Type B pancreatic cell (in vitro differentiated cells): ENCODE measurements around the gene RBM17. TPM values are rescaled to one million over a fixed set of nuclear protein-coding genes. Genes with fewer than 3 reads are reported as not detected.

Source experiments
- DNase-seq: peaks from one replicate; pipeline ENCODE4 v3.0.0; 2021; ENCODE audit warnings: mixed read lengths; ENCODE audit not compliant: unreplicated experiment; ENCODE audit errors: extremely low spot score
- H3K27ac Mint-ChIP-seq: 2 replicates; pipeline ENCODE4 v1.8.0; 2021; ENCODE audit warnings: mild to moderate bottlenecking, mixed read lengths
- H3K27me3 Mint-ChIP-seq: 2 replicates; pipeline ENCODE4 v1.8.0; 2021; ENCODE audit warnings: mixed read lengths
- H3K36me3 Mint-ChIP-seq: 2 replicates; pipeline ENCODE4 v1.8.0; 2021; ENCODE audit warnings: mixed read lengths
- H3K4me1 Mint-ChIP-seq: one replicate; pipeline ENCODE4 v1.8.0; 2021; ENCODE audit warnings: mixed read lengths; ENCODE audit not compliant: unreplicated experiment
- H3K4me3 Mint-ChIP-seq: 2 replicates; pipeline ENCODE4 v1.8.0; 2021; ENCODE audit warnings: mild to moderate bottlenecking, mixed read lengths
- H3K9me3 Mint-ChIP-seq: 2 replicates; pipeline ENCODE4 v1.8.0; 2021; ENCODE audit warnings: mixed read lengths
- CTCF ChIP-seq: fragments of 200-600 bp; sonication (generic); conservative IDR thresholded peaks from 2 replicates; pipeline ENCODE4 v1.5.0; 2021; ENCODE audit warnings: antibody characterized with exemption, mild to moderate bottlenecking
- total RNA-seq: library from RNA; stranded (reverse); gene quantifications from 2 replicates; pipeline ENCODE4 v1.2.1, GENCODE V29; 2021; ENCODE audit warnings: low replicate concordance

The RBM17 gene
- total RNA-seq, 1 donor from 2014 or later = 105 TPM

DNA sequence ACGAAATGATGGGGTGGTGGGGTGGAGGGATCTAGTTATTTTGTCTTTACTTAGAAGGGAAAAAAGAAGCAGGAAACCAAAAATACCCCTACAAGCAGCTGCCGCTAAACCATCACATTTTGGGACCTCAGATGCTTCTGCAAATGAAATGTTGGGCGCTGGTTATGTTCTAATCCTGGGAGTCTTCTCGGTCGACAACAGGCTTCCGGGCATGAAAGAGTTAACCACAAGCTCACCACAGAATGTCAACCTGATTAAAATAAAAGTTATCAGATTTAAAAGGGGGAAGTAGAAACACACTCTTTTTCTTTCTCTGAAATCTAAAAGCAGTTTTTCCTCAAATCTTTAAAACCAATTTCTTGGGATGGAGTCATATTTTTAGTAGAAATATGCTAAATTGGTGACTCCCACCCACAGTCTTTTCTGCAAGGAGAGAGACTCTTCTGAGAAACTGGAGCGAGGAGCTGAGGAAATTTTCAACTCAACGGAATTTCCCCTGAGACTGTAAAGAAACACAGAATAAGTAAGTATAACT lies 43.5 kb upstream of the RBM17 start:
- DNase-seq = peak; percentile 42
- TF ChIP-seq CTCF = no peak
- H3K27me3 Mint-ChIP-seq = peaks cover 51% of the 10 kb centered on the region

DNA sequence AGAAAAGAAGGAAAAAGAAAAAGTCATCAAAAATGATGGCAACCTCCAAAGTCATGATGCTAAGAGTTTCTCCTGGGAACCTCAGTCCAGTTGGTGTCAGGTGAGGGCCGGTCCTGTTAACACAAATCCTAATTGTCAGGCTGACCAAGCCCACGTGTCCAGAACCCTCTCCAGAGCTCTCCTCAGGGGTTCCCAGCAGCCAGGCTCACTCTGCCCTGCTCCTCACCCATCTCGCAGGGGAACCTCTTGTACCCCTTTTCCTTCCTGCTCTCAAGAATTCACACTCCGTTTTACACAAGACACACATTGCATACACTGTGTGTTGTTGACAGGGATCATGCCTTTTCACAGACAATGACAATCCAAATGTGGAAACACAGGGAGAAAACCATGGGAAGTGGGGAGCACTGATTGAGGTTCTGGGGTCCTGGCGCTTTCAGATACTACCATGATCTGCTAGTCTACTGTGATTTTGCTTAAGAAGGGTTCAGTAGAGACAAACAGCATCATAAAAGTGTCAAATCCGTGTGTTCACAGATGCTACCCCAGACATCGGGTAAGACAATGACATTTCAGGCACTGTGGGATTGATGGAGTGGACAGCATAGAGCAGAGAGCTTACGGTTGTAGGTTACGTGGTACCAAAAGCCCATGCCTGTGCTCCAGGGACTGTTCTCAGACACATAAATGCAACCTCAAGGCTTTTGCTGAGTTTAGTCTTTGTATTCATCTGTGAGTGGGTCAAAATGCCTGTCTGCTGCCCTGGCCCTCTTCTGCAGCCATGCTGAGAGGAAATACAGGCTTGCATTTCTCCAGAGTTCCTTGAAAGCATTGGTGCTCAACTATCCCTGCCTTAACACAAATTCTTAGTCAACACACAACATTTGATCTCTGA lies 42.7 kb upstream of the RBM17 start:
- Mint-ChIP-seq H3K27me3 (peaks cover 58% of the 10 kb centered on the region), H3K9me3 (no peaks in the 10 kb centered on the region), H3K27ac (no peak overlapping the region), H3K36me3 (no peaks in the 10 kb centered on the region), H3K4me1 (no peaks in the 10 kb centered on the region), H3K4me3 (no peak overlapping the region)
- peak; percentile 37 for DNase-seq
- no peak for TF ChIP-seq CTCF

More for the DNA sequence above, 43.5 kb upstream of the RBM17 start:
- Mint-ChIP-seq H3K27ac (no peak overlapping the region), H3K4me3 (no peak overlapping the region), H3K36me3 (no peaks in the 10 kb centered on the region), H3K9me3 (no peaks in the 10 kb centered on the region), H3K4me1 (no peaks in the 10 kb centered on the region)

GRCh38 chr10:6046773-6047611 lies 41.8 kb upstream of the RBM17 start:
- Mint-ChIP-seq H3K4me1 (no peaks in the 10 kb centered on the region), H3K4me3 (no peak overlapping the region), H3K27me3 (peaks cover 56% of the 10 kb centered on the region), H3K36me3 (no peaks in the 10 kb centered on the region), H3K9me3 (no peaks in the 10 kb centered on the region), H3K27ac (no peak overlapping the region)
- no peak for TF ChIP-seq CTCF
- no peak for DNase-seq

GRCh38 chr10:6047847-6048246 lies 41.0 kb upstream of the RBM17 start:
- H3K4me3 Mint-ChIP-seq = no peak overlapping the region
- no peaks in the 10 kb centered on the region for H3K36me3 Mint-ChIP-seq
- peaks cover 63% of the 10 kb centered on the region for H3K27me3 Mint-ChIP-seq
- H3K9me3 Mint-ChIP-seq = no peaks in the 10 kb centered on the region
- H3K27ac Mint-ChIP-seq = no peak overlapping the region
- no peak for DNase-seq
- no peak for TF ChIP-seq CTCF
- no peaks in the 10 kb centered on the region for H3K4me1 Mint-ChIP-seq

DNA sequence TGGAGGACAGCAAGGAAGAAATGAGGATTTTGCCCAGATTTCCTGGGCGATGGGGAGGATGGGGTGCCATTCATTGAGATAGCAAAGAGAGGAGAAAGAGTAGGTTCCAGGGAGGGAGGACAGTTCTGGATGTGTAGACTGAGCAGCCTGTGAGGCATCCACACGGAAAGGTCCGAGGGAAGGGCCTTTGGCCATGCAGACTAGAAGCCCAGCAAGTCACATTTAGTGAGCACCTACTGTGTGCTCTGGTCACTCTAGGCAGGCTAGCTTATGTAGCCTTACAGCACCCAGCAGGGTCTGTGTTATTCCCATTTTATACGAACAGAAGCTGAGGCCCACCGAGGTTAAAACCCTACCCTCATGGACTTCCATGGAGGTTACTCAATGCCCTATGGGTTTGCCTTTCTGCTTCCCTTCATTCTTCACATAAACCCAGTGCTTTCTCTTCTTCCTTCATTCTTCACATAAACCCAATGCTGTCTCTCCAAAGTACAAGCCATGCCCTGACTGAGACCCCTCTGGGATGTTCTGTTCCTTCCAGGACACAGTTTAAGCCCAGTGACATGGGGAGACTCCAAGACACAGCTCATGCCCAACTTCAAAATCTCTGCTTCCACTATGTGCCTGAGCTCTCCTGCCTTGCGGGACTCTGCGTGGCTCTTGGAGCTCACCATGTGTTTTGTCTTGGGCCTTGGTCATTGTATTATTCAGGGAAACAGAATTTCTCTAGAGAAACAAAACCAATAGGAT lies 40.4 kb upstream of the RBM17 start:
- Mint-ChIP-seq H3K4me3 (no peak overlapping the region), H3K27ac (no peak overlapping the region), H3K36me3 (no peaks in the 10 kb centered on the region), H3K4me1 (no peaks in the 10 kb centered on the region), H3K9me3 (no peaks in the 10 kb centered on the region), H3K27me3 (peaks cover 60% of the 10 kb centered on the region)
- no peak for DNase-seq
- TF ChIP-seq CTCF = no peak
